GM12891 (cell line): ENCODE results near the gene PRMT3.

Experiments used
- POLR2A ChIP-seq: IDR thresholded peaks from 2 replicates; pipeline ENCODE4 v1.6.1; 2011; ENCODE audit warnings: low read depth, low read length, control low read depth
- POLR2AphosphoS5 ChIP-seq: IDR thresholded peaks from 2 replicates; pipeline ENCODE4 v1.6.1; 2011; ENCODE audit warnings: low read depth, low read length, control low read depth
- TAF1 ChIP-seq: IDR thresholded peaks from 2 replicates; pipeline ENCODE4 v1.6.1; 2011; ENCODE audit warnings: low read depth, low read length, control low read depth

- no peak for TF ChIP-seq POLR2AphosphoS5
- no peak for TF ChIP-seq TAF1
- TF ChIP-seq POLR2A = no peak
Observed at GRCh38 chr11:20448834-20449233, 61.3 kb downstream of the PRMT3 start.
